Liver (tissue), 9 donors: ENCODE results near the gene EPB41L2. TPM values are rescaled to one million over a fixed set of nuclear protein-coding genes. Genes with fewer than 3 reads are reported as not detected.

Source experiments
- DNase-seq: peaks from one replicate; pipeline ENCODE4 v3.0.0-alpha.2; 2017; ENCODE audit warnings: low spot score
- H3K27ac ChIP-seq, 2 donors: one replicate each; pipeline ENCODE4 v1.7.0; 2013; ENCODE audit warnings: inconsistent platforms in 2 of 2, low read length in 2 of 2, control low read depth in 1 of 2, low read depth in 1 of 2, mild to moderate bottlenecking in 1 of 2
- H3K27me3 ChIP-seq, 4 donors: one replicate each; pipeline versions ENCODE4 v1.6.1 to v1.7.0; 2013; ENCODE audit warnings: low read length in 3 of 4, inconsistent platforms in 1 of 4, mild to moderate bottlenecking in 1 of 4, moderate library complexity in 1 of 4; ENCODE audit not compliant: control insufficient read depth in 4 of 4, insufficient read depth in 4 of 4
- H3K36me3 ChIP-seq, 4 donors: one replicate each; pipeline versions ENCODE4 v1.6.1 to v1.7.0; 2013; ENCODE audit warnings: low read length in 3 of 4, mild to moderate bottlenecking in 3 of 4, low read depth in 1 of 4, moderate library complexity in 1 of 4; ENCODE audit not compliant: control insufficient read depth in 4 of 4, insufficient read depth in 3 of 4
- H3K4me1 ChIP-seq, 4 donors: one replicate each; pipeline versions ENCODE4 v1.6.1 to v1.7.0; 2013; ENCODE audit warnings: low read length in 3 of 4, mild to moderate bottlenecking in 3 of 4, moderate library complexity in 1 of 4; ENCODE audit not compliant: control insufficient read depth in 4 of 4, insufficient read depth in 4 of 4
- H3K4me3 ChIP-seq, 3 donors: one replicate each; pipeline versions ENCODE4 v1.6.1 to v1.7.0; 2013; ENCODE audit warnings: low read length in 3 of 3, control low read depth in 1 of 3, low read depth in 1 of 3, mild to moderate bottlenecking in 1 of 3
- H3K9ac ChIP-seq, 2 donors: one replicate each; pipeline ENCODE4 v1.7.0; 2013; ENCODE audit warnings: low read length in 2 of 2, mild to moderate bottlenecking in 2 of 2, moderate library complexity in 2 of 2, control low read depth in 1 of 2, low read depth in 1 of 2
- H3K9me3 ChIP-seq, 4 donors: one replicate each; pipeline versions ENCODE4 v1.6.1 to v1.7.0; 2013; ENCODE audit warnings: low read length in 3 of 4; ENCODE audit not compliant: control insufficient read depth in 4 of 4
- ATF3 ChIP-seq: IDR thresholded peaks from 2 replicates; pipeline ENCODE4 v1.6.1; 2016; ENCODE audit warnings: antibody characterized with exemption
- FOXA1 ChIP-seq: IDR thresholded peaks from 2 replicates; pipeline ENCODE4 v1.6.1; 2016; ENCODE audit warnings: antibody characterized with exemption
- FOXA2 ChIP-seq: IDR thresholded peaks from 2 replicates; pipeline ENCODE4 v1.6.1; 2016; ENCODE audit warnings: antibody characterized with exemption
- GABPA ChIP-seq, 2 donors: IDR thresholded peaks in 1 of 2; conservative IDR thresholded peaks in 1 of 2; 2 replicates each; pipeline ENCODE4 v1.6.1; 2016; ENCODE audit warnings: antibody characterized with exemption in 2 of 2, mild to moderate bottlenecking in 1 of 2, moderate library complexity in 1 of 2
- HNF4A ChIP-seq, 2 donors: conservative IDR thresholded peaks; 2 replicates each; pipeline ENCODE4 v1.6.1; 2016; ENCODE audit warnings: antibody characterized with exemption in 2 of 2, mild to moderate bottlenecking in 2 of 2
- JUND ChIP-seq, 2 donors: IDR thresholded peaks; 2 replicates each; pipeline ENCODE4 v1.6.1; 2016; ENCODE audit warnings: antibody characterized with exemption in 2 of 2
- MAX ChIP-seq: IDR thresholded peaks from 2 replicates; pipeline ENCODE4 v1.6.1; 2016; ENCODE audit warnings: antibody characterized with exemption
- RAD21 ChIP-seq, 2 donors: IDR thresholded peaks; 2 replicates each; pipeline ENCODE4 v1.6.1; 2016; ENCODE audit warnings: antibody characterized with exemption in 2 of 2, mild to moderate bottlenecking in 2 of 2
- REST ChIP-seq: IDR thresholded peaks from 2 replicates; pipeline ENCODE4 v1.6.1; 2016; ENCODE audit warnings: antibody characterized with exemption, mild to moderate bottlenecking
- SP1 ChIP-seq: IDR thresholded peaks from 2 replicates; pipeline ENCODE4 v1.6.1; 2018; ENCODE audit warnings: antibody characterized with exemption, mild to moderate bottlenecking
- TAF1 ChIP-seq: conservative IDR thresholded peaks from 2 replicates; pipeline ENCODE4 v1.6.1; 2016; ENCODE audit warnings: antibody characterized with exemption, mild to moderate bottlenecking
- YY1 ChIP-seq: IDR thresholded peaks from 2 replicates; pipeline ENCODE4 v1.6.1; 2016; ENCODE audit warnings: antibody characterized with exemption, mild to moderate bottlenecking
- ZBTB33 ChIP-seq: IDR thresholded peaks from 2 replicates; pipeline ENCODE4 v1.6.1; 2016; ENCODE audit warnings: antibody characterized with exemption
- WGBS: extraction: QIAGEN DNeasy Blood & Tissue Kit; methylation state at CpG from one replicate; pipeline ENCODE4 v1.1.7; 2013; 5-methylcytosine and 5-hydroxymethylcytosine counted together
- polyA plus RNA-seq, 2 donors: library from polyadenylated mRNA; stranded (reverse) in 1 of 2; unstranded in 1 of 2; fragments of 200-250 nt in 1 of 2; fragments of >200 nt in 1 of 2; fragmentation: Nextera tagmentation in 1 of 2; extraction: Ambion mirVana in 1 of 2; gene quantifications; one replicate each; pipeline versions ENCODE4 v1.2.1 to v1.2.3, GENCODE V29; 2013 to 2015
- total RNA-seq, 2 donors: library from RNA; depleted of rRNA; stranded (reverse); fragments of >200 nt; gene quantifications; one replicate each; pipeline ENCODE4 v1.2.3, GENCODE V29; 2014
- donor health status: healthy.
- donor health status: healthy.
- donor health status: healthy.
- donor health status: healthy.
- donor health status: healthy.

EPB41L2 gene
- total and polyA plus RNA-seq, 4 donors: 10.0 to 43.3 (median 18.7) TPM

GRCh38 chr6:131049608-131050007 is 13.4 kb downstream of the EPB41L2 start:
- H3K27me3 ChIP-seq: no peaks in the 10 kb centered on the region
- H3K9ac ChIP-seq: no peak overlapping the region
- no peak overlapping the region for H3K4me3 ChIP-seq
- H3K36me3 ChIP-seq: no peaks in the 10 kb centered on the region
- H3K4me1 ChIP-seq: no peaks in the 10 kb centered on the region
- H3K27ac ChIP-seq: no peak overlapping the region
- DNase-seq: no peak
- TF ChIP-seq JUND (IDR thresholded peaks at IDR 0.05): no peak
- TF ChIP-seq FOXA1: no peak
- TF ChIP-seq ATF3: no peak
- no peak for TF ChIP-seq FOXA2
- TF ChIP-seq REST: no peak
- peaks cover under 1 to 8% (median 6%) of the 10 kb centered on the region in 4 donors for H3K9me3 ChIP-seq
- 95% methylated on average over 3 of the region's 3 CpGs for WGBS

GRCh38 chr6:131048933-131049515 is 14.0 kb downstream of the EPB41L2 start:
- DNase-seq: no peak

GRCh38 chr6:131048459-131048858 is 14.6 kb downstream of the EPB41L2 start:
- Histone ChIP-seq H3K9ac (no peak overlapping the region), H3K9me3 (no peaks in the 10 kb centered on the region), H3K36me3 (no peaks in the 10 kb centered on the region), H3K27ac (no peak overlapping the region), H3K4me1 (no peaks in the 10 kb centered on the region), H3K4me3 (no peak overlapping the region), H3K27me3 (no peaks in the 10 kb centered on the region)
- no peak for DNase-seq
- whole genome bisulfite sequencing: 96% methylated on average over 5 of the region's 5 CpGs
- no peak for TF ChIP-seq JUND (IDR thresholded peaks at IDR 0.05)
- TF ChIP-seq GABPA (IDR thresholded peaks at IDR 0.05 in 1 of 2, conservative IDR thresholded peaks at IDR 0.05 in 1 of 2): no peak
- TF ChIP-seq SP1: no peak
- TF ChIP-seq MAX: no peak
- TF ChIP-seq ZBTB33: no peak
- TF ChIP-seq HNF4A (conservative IDR thresholded peaks at IDR 0.05): no peak
- TF ChIP-seq TAF1: no peak
- TF ChIP-seq YY1: no peak
- TF ChIP-seq RAD21 (IDR thresholded peaks at IDR 0.05): no peak
- TF ChIP-seq ATF3: no peak

More at GRCh38 chr6:131048933-131049515, 14.0 kb downstream of the EPB41L2 start:
- Histone ChIP-seq H3K4me1 (no peaks in the 10 kb centered on the region), H3K9me3 (peaks cover 0 to 2% (median under 1%) of the 10 kb centered on the region in 4 donors), H3K36me3 (no peaks in the 10 kb centered on the region), H3K27me3 (no peaks in the 10 kb centered on the region), H3K4me3 (no peak overlapping the region), H3K9ac (no peak overlapping the region), H3K27ac (no peak overlapping the region)
- TF ChIP-seq SP1 (no peak), YY1 (no peak)
- WGBS: 93% methylated on average over 4 of the region's 4 CpGs
